Measurements from ENCODE around the gene UBE2G1.
"Not testable (repeated sequence)": the region's sequence is repeated elsewhere in the genome, so short reads cannot be mapped to it uniquely, and the experiment has no call there.

UBE2G1 gene

DNA sequence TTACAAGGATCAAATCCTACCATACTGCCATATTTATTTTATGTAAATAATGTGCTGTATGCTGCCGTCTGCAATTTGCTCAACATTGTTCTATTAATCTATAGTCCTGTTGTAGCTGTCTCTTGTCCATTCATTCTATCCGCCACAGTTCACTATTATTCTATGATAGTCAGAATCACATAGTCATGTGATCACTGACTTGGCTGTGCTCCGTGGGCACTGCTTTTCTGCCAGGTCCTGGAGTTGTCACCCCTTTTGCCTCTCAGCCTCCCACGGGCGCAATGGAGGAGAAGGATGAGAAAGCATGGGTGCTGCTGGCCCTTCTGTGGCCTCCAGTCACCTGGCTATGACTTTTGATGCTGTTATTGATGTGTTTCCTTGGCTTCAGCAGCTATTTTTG, 65.4 kb downstream of the UBE2G1 start:
- no peak for DNase-seq (ENCODE audit: low read depth)

DNA sequence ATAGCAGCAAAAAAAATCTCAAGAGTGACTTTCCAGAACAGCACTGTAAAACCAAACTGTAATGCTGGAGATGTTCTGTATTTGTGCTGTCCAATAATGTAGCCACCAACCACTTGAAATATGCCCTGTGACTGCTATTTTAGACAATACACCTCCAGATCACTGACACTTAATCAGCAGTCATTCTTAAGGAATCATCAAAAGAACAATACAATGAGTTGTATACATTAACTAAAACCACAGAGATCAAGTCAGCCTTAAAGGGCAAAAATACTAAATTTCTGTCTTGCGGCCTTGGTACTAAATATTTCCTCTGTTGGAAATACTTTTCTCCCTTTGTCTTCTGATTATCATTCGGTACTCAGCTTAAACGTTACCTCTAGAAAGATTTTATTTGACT, 69.1 kb downstream of the UBE2G1 start:
- DNase-seq (ENCODE audit: low read depth) = peak; percentile 14

- no peak for DNase-seq (ENCODE audit: low read depth)
Measured at GRCh38 chr17:4295686-4296085, 70.8 kb downstream of the UBE2G1 start.

DNA sequence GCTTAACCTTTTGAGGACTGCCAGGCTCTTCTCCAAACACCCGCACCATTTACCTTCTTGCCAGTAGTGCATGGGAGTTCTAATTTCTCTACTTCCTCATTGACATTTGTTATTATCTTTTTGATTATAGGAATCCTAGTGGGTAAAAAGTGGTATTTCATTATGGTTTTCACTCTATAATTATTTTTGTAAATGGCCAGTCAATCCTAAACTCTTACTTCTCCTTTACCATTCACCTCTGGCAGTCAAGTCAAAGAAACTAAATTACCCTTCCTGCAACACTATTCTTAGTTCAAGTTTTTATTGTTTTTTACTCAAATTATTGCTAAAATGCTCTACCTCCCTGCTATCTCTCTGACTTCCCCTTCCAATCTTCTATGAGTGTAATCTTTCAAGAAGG, 72.9 kb downstream of the UBE2G1 start:
- DNase-seq (ENCODE audit: low read depth) = no peak

- DNase-seq (ENCODE audit: low read depth) = no peak
Measured at GRCh38 chr17:4287710-4288109, 78.8 kb downstream of the UBE2G1 start.

DNA sequence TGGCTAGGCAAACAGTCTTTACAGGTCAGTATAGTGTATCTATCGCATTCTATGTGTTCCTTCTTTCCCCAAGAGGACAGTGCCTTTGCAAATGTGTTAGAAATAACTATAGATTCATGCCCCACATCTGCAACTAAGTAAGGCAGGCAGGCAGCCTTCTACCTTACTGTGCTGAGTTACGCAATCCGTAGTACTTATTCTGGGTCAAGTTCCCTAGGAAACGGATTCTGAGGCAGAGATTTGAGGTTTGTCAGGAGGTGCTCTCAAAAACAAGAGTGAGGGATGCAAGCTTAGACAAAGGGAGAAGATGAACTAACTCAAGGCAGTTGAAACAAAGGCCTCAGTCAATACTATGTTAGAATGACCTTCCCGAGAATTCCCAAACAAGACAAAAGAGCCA, 90.0 kb downstream of the UBE2G1 start:
- peak; percentile 55 for DNase-seq (ENCODE audit: low read depth)

DNA sequence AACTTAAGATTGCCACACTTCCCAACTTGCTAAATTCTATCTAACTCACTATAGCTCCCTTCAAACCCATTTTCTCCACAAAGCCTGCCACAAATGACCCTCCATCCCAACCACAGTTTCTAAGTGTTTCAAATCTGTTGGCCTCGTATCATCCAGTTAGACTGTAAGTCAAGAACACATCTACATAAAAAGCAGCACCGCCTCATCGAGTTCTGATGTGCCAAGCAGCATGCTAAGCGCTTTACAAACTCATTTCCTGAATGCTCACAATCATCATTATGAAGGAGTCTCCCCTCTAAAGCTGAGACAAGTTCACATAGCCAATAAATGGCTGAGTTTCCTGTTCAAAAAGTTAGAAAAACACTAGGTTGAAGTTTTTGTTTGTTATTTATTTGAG, 93.5 kb downstream of the UBE2G1 start:
- no peak for DNase-seq (ENCODE audit: low read depth)

GRCh38 chr17:4272213-4272971, 94.1 kb downstream of the UBE2G1 start:
- DNase-seq (ENCODE audit: low read depth) = no peak

DNA sequence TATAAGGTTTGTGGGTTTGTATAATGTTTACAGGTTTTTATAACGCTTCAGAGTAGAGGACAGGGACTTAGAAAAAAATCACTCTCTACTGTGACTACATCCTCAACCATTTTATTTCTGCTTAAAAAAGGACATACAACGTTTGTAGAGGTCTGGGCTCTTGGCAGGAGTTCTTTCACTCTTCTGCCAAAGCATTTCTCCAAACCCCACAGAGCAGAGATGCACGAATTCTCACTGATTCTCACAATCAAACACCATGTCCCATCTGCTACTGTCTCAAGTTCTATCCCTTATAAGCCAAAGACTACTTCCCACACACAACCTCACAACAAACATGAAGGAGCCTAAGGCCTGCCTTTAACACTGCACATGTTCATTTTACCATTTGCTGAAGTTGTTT, 95.7 kb downstream of the UBE2G1 start:
- no peak for DNase-seq (ENCODE audit: low read depth)

DNA sequence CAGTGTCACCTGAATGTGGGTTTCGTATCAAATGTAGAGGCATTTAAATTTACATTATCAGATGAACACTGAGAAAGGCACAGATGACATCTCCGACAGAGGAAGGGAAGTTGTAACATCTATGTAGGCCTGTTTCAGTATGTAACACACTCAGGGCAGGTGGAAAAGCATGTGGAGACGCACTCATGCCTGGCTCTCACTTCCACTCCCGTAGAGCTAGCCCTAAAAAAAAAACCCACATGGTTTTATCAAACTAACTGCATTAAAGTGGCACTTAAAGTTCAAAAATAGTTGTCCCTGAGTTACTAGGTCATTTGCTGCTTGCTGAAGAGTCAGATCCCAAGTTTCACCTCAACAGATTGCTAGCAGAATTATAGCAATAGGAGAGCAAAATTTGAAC, 96.6 kb downstream of the UBE2G1 start:
- DNase-seq (ENCODE audit: low read depth) = no peak

DNA sequence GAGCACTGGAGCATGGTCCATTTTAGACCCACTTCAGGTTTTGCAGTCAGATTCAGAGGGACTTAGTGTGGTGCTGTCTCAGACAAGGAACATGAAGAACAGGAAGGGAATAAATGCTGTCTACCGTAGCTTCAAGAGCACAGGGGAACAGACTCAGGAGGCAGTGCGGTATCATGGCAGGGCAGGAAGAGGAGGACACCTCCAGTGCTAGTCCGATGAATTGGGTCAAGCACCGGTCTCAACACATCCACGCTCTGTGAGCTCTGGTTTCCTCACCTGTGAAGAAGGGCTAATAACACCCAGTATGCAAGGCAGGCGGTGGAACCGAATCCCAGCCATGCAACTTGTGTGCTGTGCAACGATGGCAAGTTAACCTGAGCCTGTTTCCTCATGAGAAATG, 99.1 kb downstream of the UBE2G1 start:
- no peak for DNase-seq (ENCODE audit: low read depth)

DNA sequence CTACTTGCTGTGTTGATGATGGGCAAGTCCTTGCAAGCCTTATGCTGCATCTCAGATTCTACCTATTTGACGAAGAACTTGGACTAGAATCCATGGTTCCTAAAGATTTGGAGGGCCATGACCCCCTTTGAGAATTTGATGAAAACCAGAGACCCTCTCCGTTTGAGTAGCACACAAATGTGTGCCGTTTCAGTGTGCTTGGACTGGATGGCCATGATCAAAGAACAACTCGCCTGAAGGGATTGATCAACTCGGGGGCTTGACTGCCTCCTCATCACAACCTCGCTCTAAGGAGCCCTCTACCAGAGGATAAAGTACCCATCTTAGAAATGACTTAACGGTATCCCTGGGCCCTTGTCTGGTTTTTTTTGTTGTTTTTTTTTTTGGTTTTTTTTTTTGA, 99.9 kb downstream of the UBE2G1 start:
- DNase-seq (ENCODE audit: low read depth) = no peak

GRCh38 chr17:4263282-4264215, 102.9 kb downstream of the UBE2G1 start, which contains the start of gene ANKFY1:
Gene ANKFY1 (minus strand): TSS chr17:4263979. CDS start chr17:4263941, 38 bp downstream.
- DNase-seq (ENCODE audit: low read depth) = peak; percentile 91

- no peak for DNase-seq (ENCODE audit: low read depth)
Measured at GRCh38 chr17:4262703-4263102, 103.8 kb downstream of the UBE2G1 start.

DNA sequence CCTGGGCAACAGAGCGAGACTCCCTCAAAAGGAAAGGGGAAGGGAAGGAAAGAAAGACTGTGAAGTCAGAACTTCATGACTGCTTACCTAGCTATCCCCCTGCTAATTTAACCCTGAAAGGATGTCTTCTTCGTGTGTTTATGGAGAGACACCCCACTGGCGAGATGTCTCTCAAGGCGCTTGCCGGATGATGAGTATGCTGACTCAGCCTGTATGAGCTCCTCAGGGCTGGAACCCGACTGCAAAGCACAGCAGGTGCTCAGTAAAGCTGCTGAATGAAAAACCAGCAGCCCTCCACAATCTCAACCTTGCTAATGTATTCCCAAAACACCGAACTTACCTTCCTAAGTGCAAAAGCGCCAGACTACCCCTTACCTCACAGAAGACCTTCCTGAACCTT, 105.0 kb downstream of the UBE2G1 start:
- no peak for DNase-seq (ENCODE audit: low read depth)

DNA sequence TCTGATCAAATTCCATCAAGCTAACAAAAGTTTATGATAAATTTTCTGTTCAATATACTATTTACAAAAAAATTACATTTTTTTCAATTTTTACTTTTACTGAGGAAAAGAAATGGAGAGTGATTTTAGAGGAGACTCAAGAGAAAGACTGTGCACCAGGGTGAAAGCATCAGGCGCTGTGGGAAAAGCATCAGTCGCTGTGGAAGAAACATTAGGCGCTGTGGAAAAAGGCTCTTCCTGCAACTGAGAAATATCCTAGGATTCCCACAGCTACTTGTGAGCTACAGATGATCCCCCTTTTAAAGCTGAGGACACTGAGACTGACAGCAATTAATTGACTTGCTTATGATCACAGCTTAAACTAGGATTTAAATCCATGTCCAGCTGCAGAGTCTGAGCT, 107.6 kb downstream of the UBE2G1 start:
- no peak for DNase-seq (ENCODE audit: low read depth)

- peak; percentile 50 for DNase-seq (ENCODE audit: low read depth)
Measured at GRCh38 chr17:4256952-4257351, 109.5 kb downstream of the UBE2G1 start.

- not testable (repeated sequence) for DNase-seq (ENCODE audit: low read depth)
Measured at GRCh38 chr17:4255271-4255670, 111.2 kb downstream of the UBE2G1 start.

GRCh38 chr17:4250887-4251286, 115.6 kb downstream of the UBE2G1 start:
- DNase-seq (ENCODE audit: low read depth) = no peak

GRCh38 chr17:4249452-4250029, 116.9 kb downstream of the UBE2G1 start:
- peak; percentile 48 for DNase-seq (ENCODE audit: low read depth)

GRCh38 chr17:4248504-4249277, 117.8 kb downstream of the UBE2G1 start:
- no peak for DNase-seq (ENCODE audit: low read depth)

DNA sequence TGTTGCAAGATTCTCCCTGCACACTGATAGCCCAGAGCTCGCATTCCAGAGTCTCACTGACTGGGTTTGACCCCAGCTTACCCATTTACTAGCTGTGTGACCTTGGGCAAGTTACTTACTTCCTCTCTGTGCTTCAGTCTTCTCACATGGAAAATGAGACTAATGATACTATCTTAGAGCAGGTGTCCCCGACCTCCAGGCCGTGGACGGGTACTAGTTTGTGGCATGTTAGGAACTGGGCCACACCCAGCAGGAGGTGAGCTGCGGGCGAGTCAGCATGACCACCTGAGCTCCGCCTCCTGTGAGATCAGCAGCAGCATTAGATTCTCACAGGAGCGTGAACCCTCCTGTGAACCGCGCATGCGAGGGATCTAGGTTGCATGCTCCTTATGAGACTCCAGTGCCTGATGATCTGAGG, 118.5 kb downstream of the UBE2G1 start:
- peak; percentile 47 for DNase-seq (ENCODE audit: low read depth)
